C4-2B (cell line): ENCODE data around the gene CXorf65.

Experiments
- ZFX ChIP-seq: fragments of 450-650 bp; IDR thresholded peaks from 2 replicates; pipeline ENCODE4 v1.6.1; 2017
- TF ChIP-seq, protein P1 (sequence below): fragments of 450-650 bp; conservative IDR thresholded peaks from 2 replicates; pipeline ENCODE4 v1.5.1; 2017; ENCODE audit warnings: mild to moderate bottlenecking

DNA sequence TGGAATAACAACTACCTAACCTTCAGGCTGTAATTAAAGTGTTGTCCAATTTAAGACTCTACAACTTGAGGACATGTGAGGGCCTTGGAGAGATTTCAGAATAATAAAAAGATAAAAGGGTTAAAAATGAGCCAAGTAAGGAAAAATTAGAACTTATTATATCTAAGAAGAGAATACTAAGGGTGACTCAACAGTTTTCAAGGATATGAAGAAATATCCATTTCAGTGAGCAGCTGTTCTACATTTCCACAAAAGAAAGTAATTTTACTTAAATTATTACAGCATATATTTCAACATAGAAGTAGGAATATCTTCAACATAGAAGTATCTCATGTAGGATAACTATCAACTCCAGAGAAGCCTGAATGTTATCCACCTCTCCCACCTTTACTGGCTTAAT lies 49.7 kb downstream of the CXorf65 start:
- TF ChIP-seq, protein P1, sequence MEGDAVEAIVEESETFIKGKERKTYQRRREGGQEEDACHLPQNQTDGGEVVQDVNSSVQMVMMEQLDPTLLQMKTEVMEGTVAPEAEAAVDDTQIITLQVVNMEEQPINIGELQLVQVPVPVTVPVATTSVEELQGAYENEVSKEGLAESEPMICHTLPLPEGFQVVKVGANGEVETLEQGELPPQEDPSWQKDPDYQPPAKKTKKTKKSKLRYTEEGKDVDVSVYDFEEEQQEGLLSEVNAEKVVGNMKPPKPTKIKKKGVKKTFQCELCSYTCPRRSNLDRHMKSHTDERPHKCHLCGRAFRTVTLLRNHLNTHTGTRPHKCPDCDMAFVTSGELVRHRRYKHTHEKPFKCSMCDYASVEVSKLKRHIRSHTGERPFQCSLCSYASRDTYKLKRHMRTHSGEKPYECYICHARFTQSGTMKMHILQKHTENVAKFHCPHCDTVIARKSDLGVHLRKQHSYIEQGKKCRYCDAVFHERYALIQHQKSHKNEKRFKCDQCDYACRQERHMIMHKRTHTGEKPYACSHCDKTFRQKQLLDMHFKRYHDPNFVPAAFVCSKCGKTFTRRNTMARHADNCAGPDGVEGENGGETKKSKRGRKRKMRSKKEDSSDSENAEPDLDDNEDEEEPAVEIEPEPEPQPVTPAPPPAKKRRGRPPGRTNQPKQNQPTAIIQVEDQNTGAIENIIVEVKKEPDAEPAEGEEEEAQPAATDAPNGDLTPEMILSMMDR: no peak
- TF ChIP-seq ZFX: no peak
